Mammary epithelial cell (primary cell): ENCODE data around the gene ATP2B2.

Source experiments
- CTCF ChIP-seq, 2 donors: IDR thresholded peaks in 1 of 2; conservative IDR thresholded peaks in 1 of 2; 2 replicates each; pipeline ENCODE4 v1.5.1; 2011 to 2012; ENCODE audit warnings: inconsistent platforms in 2 of 2, low read length in 2 of 2, mild to moderate bottlenecking in 2 of 2, control low read depth in 1 of 2, low read depth in 1 of 2; ENCODE audit not compliant: insufficient read depth in 1 of 2; ENCODE audit errors: extremely low read depth in 1 of 2
- EZH2 ChIP-seq: IDR thresholded peaks from 2 replicates; pipeline ENCODE4 v1.6.1; 2012; ENCODE audit warnings: low read length, inconsistent platforms, borderline replicate concordance

- no peak for TF ChIP-seq CTCF (conservative IDR thresholded peaks at IDR 0.05 in 1 of 2, IDR thresholded peaks at IDR 0.05 in 1 of 2; ENCODE audit: extremely low read depth in 1 of 2, insufficient read depth in 1 of 2, low read depth in 1 of 2, low read length in 2 of 2)
- TF ChIP-seq EZH2, result no peak
Measured at GRCh38 chr3:10378246-10378645, 127.1 kb downstream of the ATP2B2 start.
